ENCODE results near the gene NRXN2.

The NRXN2 gene

GRCh38 chr11:64649291-64649697, 73.7 kb downstream of the NRXN2 start:
- DNase-seq (ENCODE audit: low spot score), result no peak

DNA sequence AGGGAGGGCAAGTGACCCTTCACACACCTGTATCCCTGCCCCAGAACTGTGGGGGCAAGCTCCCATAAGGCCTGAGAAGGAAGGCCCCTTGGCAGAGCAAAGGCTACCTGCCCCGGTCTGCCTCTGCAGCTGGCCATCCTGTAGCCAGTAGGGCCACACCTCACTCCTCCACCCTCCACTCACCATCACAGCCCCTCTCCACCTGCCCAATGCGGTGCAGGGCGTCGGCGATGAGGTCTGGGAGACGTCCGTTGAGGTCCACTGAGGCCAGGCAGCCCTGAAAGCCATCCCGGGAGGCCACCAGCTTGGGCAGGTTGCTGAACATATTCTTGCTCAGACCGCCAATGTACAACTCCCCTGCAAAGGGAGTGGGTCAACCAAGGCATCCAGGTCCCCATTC, 74.4 kb downstream of the NRXN2 start:
- no peak for DNase-seq (ENCODE audit: low spot score)

DNA sequence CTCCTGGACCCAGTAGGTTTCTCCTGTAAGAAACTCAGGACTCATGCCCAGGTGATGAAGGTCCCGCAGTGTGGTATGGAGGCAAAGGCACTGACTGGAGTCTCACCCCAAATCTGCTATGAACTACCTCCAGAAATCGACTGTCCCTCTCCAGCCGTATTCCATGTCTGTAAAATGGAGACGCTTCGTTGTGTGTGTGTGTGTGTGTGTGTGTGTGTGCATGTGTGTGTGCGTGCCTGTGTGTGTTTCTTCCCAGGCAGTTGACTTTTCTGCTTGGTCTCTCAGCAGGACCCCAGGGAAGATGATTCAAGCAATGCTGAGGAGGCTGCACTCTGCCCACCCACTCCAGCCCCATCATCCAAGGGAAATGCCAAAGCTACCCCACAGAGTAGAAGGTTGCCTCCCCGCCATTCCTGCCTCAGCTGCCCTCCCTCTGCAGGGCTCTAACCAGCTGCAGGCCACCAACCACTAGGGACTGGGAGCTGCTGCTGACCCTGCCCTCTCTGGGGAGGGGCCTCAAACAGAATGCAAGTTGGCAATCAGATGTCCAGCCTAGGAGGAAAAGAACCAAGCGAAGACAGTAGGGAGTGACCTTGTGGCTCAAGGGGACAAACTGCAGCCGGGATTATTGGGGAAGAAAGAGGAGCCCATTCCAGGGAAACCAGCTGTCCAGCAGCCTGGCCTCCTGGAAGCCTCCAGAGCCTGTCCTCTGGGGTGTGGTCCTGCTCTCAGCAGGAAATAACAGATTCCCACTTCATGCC, 75.8 kb downstream of the NRXN2 start:
- no peak for DNase-seq (ENCODE audit: low spot score)

GRCh38 chr11:64644647-64645275, 78.2 kb downstream of the NRXN2 start:
- no peak for DNase-seq (ENCODE audit: low spot score)

DNA sequence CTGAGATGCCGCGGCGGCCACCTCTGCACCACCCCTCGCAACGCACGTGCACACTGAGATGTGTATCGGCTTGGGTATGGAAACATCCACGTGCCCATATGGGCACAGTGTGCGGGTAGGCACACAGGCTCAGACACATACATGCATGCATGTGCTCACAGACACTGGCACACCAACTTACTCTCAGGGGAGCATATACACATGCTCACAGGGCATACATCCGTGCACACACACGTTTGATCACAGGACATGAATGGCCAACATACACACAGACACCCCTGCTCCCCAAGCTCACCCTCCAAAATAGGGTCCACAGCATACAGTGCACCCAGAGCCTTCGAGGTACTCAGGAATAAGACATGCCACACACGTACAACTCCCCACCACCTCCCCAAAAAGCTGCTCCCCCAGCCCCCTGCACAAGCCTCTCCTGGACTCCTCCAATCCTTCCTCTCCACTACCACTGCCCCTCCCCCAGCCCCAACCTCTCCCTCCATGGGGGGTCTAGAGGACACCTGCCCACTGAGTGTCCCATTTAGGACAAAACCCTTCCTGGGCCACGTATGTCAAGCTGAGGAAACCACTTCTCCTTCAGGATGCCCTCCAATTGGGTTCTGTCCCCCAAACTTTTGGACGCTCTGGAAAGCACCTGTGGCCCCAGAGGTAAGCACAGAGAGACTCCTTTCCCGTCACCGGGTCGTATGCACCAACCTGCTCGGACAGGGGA, 78.9 kb downstream of the NRXN2 start:
- no peak for DNase-seq (ENCODE audit: low spot score)

DNA sequence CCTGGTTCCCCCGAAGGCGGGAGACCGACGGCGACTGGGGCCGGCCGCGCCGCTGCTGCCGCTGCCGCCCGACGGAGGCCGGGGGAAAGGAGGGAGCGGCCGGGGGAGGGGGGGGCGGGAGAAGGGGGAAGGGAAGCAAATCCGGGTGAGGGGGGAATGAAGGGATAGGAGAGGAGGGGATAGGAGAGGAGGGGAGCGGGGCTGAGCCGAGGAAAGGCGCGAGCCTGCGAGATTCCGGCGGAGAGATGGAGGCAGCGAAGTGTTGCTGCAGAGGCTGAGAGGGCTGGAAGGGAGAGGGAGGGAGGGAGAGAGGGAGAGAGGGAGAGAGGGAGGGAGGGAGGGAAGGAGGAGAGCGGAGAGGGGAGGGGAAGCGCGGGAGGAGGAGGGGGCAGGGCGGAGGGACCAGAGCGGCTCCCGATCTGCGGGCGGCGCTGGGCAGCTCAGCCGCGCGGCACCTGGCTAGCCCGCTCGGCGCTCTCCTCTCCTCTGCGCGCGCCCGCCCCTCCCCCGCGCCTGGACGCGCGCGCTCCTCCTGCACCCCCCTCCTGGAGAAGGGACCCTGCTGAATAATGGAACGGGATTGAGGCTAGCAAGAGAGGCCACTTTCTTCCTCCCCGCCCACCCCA, 79.6 kb downstream of the NRXN2 start:
- no peak for DNase-seq (ENCODE audit: low spot score)

DNA sequence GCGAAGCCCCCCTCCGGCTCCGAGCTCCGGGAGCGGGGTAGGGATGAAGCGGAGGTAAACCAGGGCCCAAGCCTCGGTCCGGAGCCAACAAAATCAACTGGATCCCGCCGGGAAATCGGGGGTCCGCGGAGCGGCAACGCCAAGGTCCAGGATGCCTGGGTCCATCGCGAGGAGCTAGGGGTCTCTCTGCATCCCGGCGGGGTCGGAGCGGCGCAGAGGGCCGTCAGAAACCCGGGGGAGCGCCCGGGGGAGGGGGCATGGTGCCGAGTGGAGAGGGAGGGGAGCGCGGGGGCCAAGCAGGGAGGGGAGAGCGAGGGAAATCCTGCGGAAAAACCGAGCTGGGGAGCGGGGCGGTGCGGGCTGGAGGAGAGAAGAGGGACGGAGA, 80.1 kb downstream of the NRXN2 start:
- DNase-seq (ENCODE audit: low spot score), result no peak

DNA sequence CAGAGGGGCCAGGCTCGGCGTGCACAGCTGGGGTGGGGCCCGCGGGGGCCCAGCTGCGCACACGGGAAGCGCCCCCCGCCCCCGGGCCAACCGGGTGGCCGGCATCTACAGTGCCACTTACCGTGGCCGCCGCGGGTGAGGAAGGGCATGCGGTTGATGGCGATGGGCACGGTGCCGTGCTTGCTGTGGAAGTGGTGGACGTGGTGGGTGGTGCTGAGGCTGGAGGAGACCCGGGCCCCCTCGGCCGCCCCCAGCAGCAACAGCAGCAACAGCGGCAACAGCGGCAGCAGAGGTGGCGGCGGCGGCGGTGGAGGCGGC, 80.6 kb downstream of the NRXN2 start:
- DNase-seq (ENCODE audit: low spot score), result no peak

GRCh38 chr11:64641596-64642417, 81.2 kb downstream of the NRXN2 start:
- no peak for DNase-seq (ENCODE audit: low spot score)

GRCh38 chr11:64639885-64640284, 83.1 kb downstream of the NRXN2 start:
- no peak for DNase-seq (ENCODE audit: low spot score)

DNA sequence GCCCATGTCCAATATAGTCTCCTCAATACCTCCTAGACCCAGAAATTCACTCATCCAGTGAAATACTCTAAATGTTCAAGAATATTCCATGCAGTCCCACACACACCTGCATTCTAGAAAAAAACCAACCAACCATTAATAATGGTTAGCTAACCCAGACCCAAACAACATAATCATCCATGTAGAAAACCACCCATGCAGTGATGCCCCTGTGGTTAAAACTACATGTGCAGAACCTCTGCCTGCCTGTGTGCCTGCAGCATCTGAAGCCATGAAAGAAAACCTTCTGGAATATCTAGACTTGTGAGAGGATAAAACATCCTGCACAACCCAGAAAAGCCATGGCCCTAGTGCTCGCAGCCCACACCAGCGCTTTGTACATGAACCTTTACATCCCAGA, 84.2 kb downstream of the NRXN2 start:
- no peak for DNase-seq (ENCODE audit: low spot score)

DNA sequence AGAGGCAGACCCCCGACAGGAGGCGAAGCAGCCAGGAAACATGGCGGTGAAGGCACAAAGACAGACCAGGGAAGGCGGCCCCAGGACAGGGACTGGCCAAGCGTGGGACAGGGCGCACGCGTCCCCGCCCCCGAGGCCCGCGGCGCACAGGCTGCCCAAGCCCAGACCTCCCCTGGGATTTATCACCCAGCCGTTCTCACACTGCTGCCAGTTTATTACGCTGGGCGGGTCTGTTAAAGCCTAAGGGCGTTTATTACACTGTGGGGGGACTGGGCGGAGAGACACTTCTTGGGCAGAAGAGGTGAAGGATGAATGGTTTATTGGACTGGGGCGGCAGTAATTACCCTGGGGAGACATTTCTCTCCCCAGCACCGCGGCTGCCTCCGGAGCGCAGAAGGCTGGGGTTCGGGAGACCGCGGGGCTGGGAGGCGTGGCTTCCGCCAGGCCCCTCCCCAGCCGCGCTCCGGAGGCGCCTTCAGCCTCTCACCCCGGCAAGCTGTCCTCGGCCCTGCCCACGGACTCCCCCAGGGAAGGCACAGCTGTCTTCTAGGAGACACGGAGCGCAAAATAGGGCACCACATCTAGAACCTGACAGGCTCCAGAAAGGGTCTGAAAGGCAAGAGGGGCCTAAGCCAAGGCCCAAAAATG, 84.9 kb downstream of the NRXN2 start:
- DNase-seq (ENCODE audit: low spot score), result peak; percentile 7

DNA sequence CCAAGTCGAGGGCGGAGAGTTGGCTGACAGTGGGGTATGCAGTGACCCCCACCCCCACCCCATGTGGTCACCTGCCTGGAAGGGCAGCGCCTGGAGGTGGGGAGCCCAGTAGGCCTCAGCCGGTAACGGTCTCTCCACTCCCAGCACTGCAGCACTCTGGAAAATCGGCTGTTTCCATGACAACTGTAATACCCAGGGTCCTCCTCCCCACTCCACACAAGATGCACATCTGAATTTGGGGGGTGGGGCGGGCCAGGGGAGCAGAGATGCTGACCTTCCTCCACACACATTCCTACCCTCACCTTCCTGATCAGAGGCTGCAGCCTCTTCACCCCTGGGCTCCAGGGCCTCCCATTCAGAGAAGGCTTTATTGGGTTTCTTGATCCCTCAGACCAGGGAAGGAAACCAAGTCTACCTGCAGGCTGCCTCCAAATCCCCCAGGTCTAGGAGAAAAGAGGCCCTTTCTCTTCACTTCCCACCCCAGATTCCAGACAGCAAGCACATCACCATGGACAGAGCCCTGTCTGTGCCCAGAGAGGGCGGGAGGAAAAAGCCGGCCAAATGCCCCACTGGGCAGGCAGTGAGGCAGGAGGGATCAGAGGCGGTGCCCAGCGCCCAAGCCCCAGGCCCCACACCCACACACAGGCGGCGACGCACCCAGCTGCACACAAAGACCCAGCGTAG, 85.5 kb downstream of the NRXN2 start:
- DNase-seq (ENCODE audit: low spot score), result no peak

DNA sequence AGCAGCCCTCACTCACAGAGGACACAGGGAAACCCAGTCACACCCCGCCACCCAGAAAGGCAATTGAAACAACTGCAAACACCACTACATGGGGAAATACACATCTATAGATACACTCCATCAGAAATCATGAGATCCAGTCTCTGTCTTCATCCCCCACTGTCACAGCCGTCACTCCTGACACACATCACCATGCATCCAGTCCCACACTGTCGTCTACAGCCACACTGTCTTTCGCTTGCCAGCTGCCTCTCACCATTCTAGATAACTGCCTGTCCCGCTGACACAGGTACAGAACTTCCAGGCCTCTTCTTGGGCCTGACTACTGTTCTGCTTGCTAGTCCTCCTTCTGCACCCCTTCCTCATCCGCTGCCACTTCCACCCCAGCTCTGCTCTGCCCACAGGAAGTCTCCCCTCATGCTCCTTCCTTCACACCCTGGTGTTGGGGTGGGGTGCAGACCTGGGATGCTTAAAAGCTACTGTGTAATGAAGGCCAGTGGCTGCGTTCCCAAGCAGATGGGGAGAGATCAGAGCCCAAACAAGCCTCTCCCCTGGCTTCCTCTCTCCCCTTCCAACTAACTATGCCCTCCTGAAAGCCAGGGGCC, 89.3 kb downstream of the NRXN2 start:
- DNase-seq (ENCODE audit: low spot score), result no peak

- no peak for DNase-seq (ENCODE audit: low spot score)
These were observed 90.3 kb downstream of the NRXN2 start for GRCh38 chr11:64632654-64633053.

- no peak for DNase-seq (ENCODE audit: low spot score)
These were observed 90.8 kb downstream of the NRXN2 start for GRCh38 chr11:64632237-64632636.

DNA sequence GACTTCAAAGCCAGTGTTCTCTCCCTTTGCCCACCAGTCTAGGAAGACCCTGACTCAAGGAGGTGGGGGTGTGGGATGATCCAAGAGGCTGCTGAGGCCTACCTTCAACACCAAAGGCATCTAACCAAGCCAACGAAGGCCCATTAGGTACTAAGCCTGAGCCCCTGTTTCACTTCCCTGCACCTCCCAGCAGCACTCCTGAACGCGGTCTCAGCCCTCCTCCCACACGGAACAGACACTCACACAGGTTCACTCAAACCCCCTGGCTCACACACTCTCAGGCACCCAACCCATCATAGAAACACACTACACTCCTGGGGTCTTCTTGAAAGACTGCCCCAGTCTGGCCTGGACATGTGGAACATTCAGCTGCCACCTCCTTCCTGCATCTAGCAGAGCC, 91.3 kb downstream of the NRXN2 start:
- DNase-seq (ENCODE audit: low spot score), result no peak

DNA sequence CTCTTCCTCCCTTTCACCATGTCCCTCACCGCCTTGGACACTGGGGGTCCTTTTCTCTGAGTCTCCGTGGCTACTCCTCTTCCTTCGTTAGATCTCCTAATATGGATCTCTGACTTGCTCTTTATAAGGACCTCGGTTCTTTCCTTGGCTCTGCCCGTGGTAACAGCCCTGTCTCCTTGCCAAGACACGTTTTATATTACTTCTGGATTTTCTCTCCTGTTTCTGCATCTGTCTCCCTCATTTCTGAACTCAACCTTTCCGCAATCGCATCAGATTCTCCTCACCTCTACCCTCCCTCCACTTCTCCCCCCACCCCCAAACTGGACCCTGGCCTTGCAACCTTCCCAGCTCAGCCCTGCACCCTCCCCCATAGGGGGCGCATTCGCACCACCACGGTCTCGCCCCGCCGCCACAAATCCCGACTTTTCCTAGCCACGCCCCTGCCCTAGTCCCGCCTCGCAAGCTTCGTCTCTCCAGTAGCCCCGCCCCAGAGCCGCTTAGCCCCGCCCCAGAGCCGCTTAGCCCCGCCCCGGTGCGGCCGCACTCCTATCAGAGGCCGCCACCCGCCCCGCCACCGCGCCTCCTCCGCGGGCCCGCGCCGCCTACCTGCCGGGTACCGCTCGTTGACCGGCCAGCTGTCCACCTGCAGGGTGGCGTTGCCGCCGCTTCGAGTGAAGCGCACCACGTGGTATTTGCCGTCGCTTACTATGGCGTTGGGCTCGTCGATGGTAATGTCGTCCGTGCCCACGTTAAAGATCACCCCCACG, 93.0 kb downstream of the NRXN2 start:
- no peak for DNase-seq (ENCODE audit: low spot score)

GRCh38 chr11:64629103-64629502, 93.9 kb downstream of the NRXN2 start:
- DNase-seq (ENCODE audit: low spot score), result no peak

DNA sequence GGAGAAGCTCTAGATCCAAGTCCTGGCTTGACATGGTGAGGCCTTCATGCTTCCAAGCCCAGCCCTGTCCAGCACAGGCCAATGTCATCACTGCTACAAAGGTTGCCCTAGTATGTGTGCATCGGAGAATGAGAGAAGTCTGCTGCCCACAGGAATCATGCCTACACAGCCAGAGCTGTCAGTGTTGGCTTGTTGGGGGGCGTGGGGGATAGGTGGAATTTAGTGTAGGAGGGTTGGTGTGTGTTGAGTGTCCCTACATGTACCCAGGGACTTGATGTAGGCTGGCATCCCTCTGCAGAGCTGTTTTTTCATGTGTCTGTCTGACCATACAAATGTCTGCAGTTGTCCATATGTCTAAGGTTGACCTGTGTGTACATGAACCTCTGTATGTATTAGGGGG, 94.4 kb downstream of the NRXN2 start:
- no peak for DNase-seq (ENCODE audit: low spot score)
